GM12891 (cell line): ENCODE data around the gene POGLUT2.

Experiments used
- DNase-seq: peaks from one replicate; pipeline ENCODE4 v3.0.0; 2011; ENCODE audit warnings: low spot score; ENCODE audit not compliant: insufficient read length
- FAIRE-seq: peaks from 2 replicates; lab custom pipeline; 2011; peaks lifted over from hg19 to GRCh38; lab: Jason Lieb, UNC
- PAX5 ChIP-seq: IDR thresholded peaks from 2 replicates; pipeline ENCODE4 v1.6.1; 2011; ENCODE audit warnings: low read length, moderate library complexity, mild to moderate bottlenecking; ENCODE audit not compliant: insufficient read depth, severe bottlenecking
- POLR2A ChIP-seq: IDR thresholded peaks from 2 replicates; pipeline ENCODE4 v1.6.1; 2011; ENCODE audit warnings: low read depth, low read length, control low read depth
- POLR2AphosphoS5 ChIP-seq: IDR thresholded peaks from 2 replicates; pipeline ENCODE4 v1.6.1; 2011; ENCODE audit warnings: low read depth, low read length, control low read depth
- POU2F2 ChIP-seq: IDR thresholded peaks from 2 replicates; pipeline ENCODE4 v1.6.1; 2011; ENCODE audit warnings: low read depth, mild to moderate bottlenecking, control low read depth, low read length, moderate library complexity
- SPI1 ChIP-seq: IDR thresholded peaks from 2 replicates; pipeline ENCODE4 v1.6.1; 2011; ENCODE audit warnings: low read depth, low read length, control low read depth
- TAF1 ChIP-seq: IDR thresholded peaks from 2 replicates; pipeline ENCODE4 v1.6.1; 2011; ENCODE audit warnings: low read depth, low read length, control low read depth

Gene POGLUT2

GRCh38 chr13:102772042-102772425 lies 26.7 kb downstream of the POGLUT2 start:
- no peak for FAIRE-seq
- TF ChIP-seq TAF1 (no peak), SPI1 (no peak), PAX5 (no peak), POU2F2 (no peak), POLR2A (no peak), POLR2AphosphoS5 (no peak)
- DNase-seq: no peak

- DNase-seq: no peak
- TF ChIP-seq SPI1: peak; percentile 29; the same call in 1 of the 2 replicates
- TF ChIP-seq PAX5: no peak
- no peak for TF ChIP-seq POLR2AphosphoS5
- TF ChIP-seq TAF1: no peak
- TF ChIP-seq POLR2A: no peak
- no peak for TF ChIP-seq POU2F2
- no peak for FAIRE-seq
These were observed 27.3 kb downstream of the POGLUT2 start for GRCh38 chr13:102771298-102772041.

DNA sequence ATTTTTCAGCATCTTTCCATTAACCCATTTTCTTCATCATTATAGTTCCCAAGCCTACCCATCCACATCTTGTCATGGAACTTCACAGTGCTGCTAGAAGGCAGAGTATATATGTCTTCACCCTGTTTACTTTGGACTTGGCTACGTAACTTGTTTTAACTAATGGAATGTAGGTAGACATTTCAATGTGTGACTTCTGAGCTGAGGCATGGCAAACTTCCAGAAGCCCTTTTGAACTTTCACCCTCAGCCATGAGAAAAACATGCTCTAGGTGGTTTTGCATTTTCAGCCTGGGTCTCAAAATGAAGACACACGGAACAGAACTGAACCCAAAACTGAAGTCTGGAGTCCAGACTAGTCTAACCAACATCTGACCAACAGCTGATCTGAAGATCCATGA lies 28.3 kb downstream of the POGLUT2 start:
- TF ChIP-seq POLR2AphosphoS5 (no peak), PAX5 (no peak), TAF1 (no peak), POU2F2 (no peak), POLR2A (no peak), SPI1 (no peak)
- no peak for FAIRE-seq

DNA sequence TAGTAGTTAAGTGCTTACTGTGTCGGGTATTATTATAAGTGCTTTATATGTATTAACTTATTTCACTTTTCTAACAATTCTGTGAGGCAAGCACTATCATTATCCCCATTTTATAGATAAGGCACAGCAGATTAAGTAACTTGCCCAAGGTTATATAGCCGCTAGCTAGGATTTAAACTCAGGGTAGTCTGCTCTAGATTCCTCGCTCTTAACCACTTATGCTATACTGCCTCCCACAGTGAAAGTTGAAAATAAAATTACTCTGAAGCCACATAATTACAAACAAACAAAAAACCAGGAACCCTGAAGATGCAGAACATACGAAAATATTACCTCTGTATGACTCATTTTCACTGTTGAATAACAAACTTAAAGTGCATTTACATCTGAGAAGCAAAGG lies 29.1 kb downstream of the POGLUT2 start:
- FAIRE-seq (no peak), DNase-seq (no peak)
- TF ChIP-seq TAF1 (no peak), POLR2AphosphoS5 (no peak)

More for the DNA sequence above, 28.3 kb downstream of the POGLUT2 start:
- DNase-seq: no peak

DNA sequence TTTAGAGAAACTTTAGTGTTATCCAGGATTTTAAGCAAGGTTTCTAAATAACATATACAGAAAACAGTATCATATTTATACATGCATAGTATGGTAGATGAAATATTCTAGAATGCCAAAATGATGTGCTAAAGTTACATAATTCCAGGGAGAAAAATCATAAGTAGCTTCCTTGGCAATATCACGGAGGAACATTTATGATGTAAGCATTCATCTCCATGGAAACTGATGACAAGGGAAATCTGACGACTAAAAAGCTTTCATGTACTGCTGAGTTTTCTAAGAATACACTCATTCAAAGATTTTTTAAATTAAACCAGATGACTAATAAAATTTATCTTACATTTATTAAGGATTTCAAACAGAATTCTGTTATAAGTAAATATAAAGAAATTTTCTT lies 29.9 kb downstream of the POGLUT2 start:
- TF ChIP-seq TAF1 (no peak), POU2F2 (no peak), SPI1 (no peak), PAX5 (no peak), POLR2A (no peak), POLR2AphosphoS5 (no peak)
- DNase-seq (no peak), FAIRE-seq (no peak)

GRCh38 chr13:102763741-102764140 lies 35.0 kb downstream of the POGLUT2 start:
- no peak for TF ChIP-seq POU2F2
- TF ChIP-seq PAX5: no peak
- no peak for TF ChIP-seq TAF1
- TF ChIP-seq POLR2AphosphoS5: no peak
- TF ChIP-seq SPI1: no peak
- no peak for TF ChIP-seq POLR2A
- FAIRE-seq (peak; percentile 51), DNase-seq (no peak)

- TF ChIP-seq POLR2AphosphoS5 (no peak), SPI1 (no peak), PAX5 (no peak), POLR2A (no peak), POU2F2 (no peak), TAF1 (no peak)
- DNase-seq (no peak), FAIRE-seq (no peak)
These were observed 37.7 kb downstream of the POGLUT2 start for GRCh38 chr13:102761071-102761470.

DNA sequence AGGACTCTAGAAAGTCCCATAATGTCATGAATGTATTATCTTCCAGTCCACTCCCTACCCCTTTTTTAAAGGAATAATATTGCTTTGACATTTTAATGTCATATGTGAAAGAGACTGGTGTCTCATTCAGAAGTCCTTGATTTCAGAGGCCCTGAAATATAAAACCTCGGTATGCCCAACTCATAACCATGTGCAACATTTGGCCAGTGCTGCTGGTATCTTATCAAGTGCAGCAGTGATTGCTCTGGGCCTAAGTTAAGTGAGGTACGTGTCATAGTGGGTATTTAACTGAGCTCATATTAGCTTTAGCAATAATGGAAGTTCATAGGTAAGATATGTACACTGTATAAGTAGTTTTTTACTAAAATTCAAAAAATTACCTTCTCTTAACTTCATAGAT lies 39.9 kb downstream of the POGLUT2 start:
- no peak for DNase-seq
- TF ChIP-seq TAF1: no peak
- FAIRE-seq: no peak

- FAIRE-seq: no peak
- no peak for DNase-seq
- TF ChIP-seq POU2F2: no peak
- no peak for TF ChIP-seq POLR2AphosphoS5
- no peak for TF ChIP-seq TAF1
These were observed 41.8 kb downstream of the POGLUT2 start for GRCh38 chr13:102757006-102757405.

- TF ChIP-seq SPI1 (no peak), POLR2AphosphoS5 (no peak), POU2F2 (no peak), TAF1 (no peak), POLR2A (no peak), PAX5 (no peak)
- no peak for DNase-seq
- no peak for FAIRE-seq
These were observed 46.9 kb downstream of the POGLUT2 start for GRCh38 chr13:102751886-102752285.

DNA sequence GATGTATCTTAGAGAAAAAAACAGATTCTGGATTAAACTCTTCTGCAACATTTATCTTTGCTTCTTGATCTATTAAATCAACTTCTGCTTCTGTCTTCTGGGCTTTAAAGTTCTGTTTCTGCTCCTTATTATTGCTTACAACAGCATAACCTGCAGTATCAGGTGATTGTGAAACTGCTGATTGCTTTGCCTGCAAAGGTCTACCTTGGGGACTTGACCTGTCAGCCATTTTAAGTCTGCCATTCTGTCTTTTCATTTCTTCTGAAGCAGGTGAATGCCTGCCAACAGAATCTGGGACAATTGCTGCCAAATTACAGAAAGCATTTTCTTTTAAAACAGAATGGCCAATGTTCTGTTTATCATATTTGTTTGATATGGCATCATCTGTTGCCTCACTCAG lies 56.3 kb downstream of the POGLUT2 start:
- DNase-seq (no peak), FAIRE-seq (no peak)
- TF ChIP-seq SPI1 (no peak), PAX5 (no peak), POLR2A (no peak), POLR2AphosphoS5 (no peak), TAF1 (no peak), POU2F2 (no peak)
